ENCODE data around the gene CCNJL.
"Not testable (repeated sequence)": the region's sequence is repeated elsewhere in the genome, so short reads cannot be mapped to it uniquely, and the experiment has no call there.

CCNJL gene, protein sequence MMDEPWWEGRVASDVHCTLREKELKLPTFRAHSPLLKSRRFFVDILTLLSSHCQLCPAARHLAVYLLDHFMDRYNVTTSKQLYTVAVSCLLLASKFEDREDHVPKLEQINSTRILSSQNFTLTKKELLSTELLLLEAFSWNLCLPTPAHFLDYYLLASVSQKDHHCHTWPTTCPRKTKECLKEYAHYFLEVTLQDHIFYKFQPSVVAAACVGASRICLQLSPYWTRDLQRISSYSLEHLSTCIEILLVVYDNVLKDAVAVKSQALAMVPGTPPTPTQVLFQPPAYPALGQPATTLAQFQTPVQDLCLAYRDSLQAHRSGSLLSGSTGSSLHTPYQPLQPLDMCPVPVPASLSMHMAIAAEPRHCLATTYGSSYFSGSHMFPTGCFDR

GRCh38 chr5:160312134-160312959 lies at the start of gene CCNJL:
TSS of gene CCNJL (minus strand) at chr5:160312564. CDS start at chr5:160311923, 641 bp downstream.
- no peak for DNase-seq

DNA sequence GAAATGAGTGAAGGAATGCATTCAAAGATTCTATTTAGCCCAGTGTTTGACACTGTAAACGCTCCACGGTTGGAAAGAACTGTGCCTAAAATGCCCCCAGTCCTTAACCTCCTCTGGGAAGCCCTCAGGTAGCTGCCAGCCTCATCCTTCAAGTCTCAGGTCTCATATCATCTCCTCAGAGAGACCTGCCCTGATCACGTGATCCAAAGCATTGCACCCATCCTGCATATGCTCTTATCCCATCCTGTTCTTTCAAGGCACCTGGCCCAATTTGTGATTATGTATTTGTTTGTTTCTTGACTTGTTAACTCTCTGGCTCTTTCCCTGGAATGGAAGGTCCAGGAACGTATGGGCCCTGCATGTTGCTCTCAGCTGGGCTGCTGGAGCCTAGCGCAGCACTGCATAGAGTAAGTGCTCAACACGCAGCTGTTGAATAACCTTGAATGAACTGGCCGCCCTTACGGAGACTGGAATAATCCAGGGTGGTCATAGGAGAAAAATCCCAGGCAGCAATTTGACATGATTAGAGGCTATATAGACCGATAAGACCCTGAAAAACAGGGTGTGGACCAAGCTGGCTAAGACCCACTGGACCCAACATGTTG lies 49.4 kb upstream of the CCNJL start:
- no peak for DNase-seq

- DNase-seq: no peak
Observed at GRCh38 chr5:160360310-160360709, 47.9 kb upstream of the CCNJL start.

- DNase-seq: no peak
Observed at GRCh38 chr5:160359816-160360215, 47.5 kb upstream of the CCNJL start.

- DNase-seq: no peak
Observed at GRCh38 chr5:160359242-160359641, 46.9 kb upstream of the CCNJL start.

GRCh38 chr5:160357861-160358411 lies 45.6 kb upstream of the CCNJL start:
- DNase-seq: no peak

GRCh38 chr5:160357394-160357793 lies 45.0 kb upstream of the CCNJL start:
- DNase-seq: no peak

DNA sequence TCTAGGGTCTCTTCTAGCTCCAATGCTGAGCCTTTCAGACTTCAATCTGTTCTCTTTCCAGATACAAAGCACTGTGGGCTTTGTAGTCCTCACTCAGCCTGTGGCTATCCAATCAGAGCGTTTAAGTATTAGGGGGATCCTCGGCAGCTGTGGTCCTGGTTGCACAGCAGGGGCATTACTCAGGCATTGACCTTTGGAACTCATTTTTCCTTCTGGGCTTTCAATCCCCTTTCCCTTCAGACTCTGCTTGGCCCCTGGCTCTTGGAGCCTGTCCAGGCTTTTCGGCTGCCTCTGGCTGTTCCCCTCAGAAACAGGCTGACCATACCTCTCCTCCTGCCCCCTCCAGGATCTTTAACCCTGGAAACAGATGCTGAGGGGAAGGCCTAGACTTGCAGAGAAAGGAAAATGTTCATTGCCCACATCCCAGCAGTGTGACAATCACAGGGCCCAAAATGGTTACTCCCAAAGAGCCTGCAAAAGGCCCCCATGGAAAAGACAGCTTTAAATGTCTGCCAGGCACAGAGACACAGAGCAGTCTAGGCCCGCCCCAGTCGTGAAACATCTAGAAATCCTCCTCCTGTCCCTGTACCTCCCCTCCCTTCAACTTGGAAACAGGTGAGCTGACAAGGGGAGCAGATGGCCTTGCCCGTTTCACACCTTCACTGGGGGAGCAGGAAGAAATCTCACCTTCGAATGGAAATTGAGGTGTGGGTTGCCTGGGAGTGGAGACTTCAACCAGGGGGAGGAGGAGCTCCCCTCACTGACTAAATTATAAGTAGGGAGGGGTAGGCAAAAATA lies 44.4 kb upstream of the CCNJL start:
- no peak for DNase-seq

- no peak for DNase-seq
Observed at GRCh38 chr5:160354666-160355065, 42.3 kb upstream of the CCNJL start.

DNA sequence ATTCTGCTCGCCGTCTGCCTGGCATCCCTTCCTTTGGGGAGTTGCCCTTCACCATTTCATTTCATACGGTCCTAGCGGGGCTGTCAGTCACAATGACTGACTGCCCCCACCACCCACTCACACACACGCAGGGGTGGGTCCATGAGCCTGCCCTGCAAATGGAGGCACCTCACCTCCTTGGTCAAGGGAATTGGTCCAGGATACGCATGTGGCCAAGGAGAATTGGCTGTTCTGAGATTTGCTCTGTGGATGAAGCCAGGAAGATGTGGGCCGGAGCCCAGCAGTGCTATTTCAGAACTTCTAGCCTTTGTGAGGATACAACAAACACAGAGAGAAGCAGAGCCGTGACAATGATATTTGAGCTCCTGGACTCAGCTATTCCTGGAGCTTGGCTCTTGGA lies 41.0 kb upstream of the CCNJL start:
- DNase-seq: no peak

- DNase-seq: no peak
Observed at GRCh38 chr5:160352308-160352707, 39.9 kb upstream of the CCNJL start.

- no peak for DNase-seq
Observed at GRCh38 chr5:160349935-160350303, 37.6 kb upstream of the CCNJL start.

- no peak for DNase-seq
Observed at GRCh38 chr5:160349249-160349934, 37.0 kb upstream of the CCNJL start.

- no peak for DNase-seq
Observed at GRCh38 chr5:160348080-160348479, 35.7 kb upstream of the CCNJL start.

GRCh38 chr5:160347448-160347847 lies 35.1 kb upstream of the CCNJL start:
- DNase-seq: no peak

DNA sequence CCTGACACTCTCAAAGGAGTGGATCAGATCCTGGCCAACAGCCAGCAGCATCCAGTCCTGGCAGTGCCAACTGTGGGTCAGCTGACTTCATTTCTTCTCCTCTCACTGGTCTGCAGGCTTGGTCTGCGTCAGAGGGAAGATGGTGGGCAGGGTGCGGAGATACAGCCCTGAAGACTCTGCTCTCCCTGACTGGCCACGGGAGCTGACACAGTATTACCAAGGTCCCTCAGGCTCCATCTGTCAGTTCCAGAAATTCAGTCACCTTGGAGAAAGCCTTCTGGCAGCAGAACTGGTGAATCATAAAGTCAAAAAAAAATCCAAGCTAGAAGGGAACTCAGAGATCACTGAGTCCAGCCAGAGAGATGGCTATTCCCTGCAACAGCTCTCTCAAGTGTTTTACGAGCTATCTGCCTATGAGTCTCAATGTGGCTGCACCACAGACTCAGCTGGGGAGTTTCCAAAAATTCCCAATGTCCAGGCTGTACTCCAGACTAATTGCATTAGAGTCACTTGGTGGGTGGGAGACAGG lies 30.1 kb upstream of the CCNJL start:
- DNase-seq: no peak

GRCh38 chr5:160341309-160341870 lies 29.0 kb upstream of the CCNJL start:
- DNase-seq: no peak

GRCh38 chr5:160340513-160340912 lies 28.1 kb upstream of the CCNJL start:
- not testable (repeated sequence) for DNase-seq

- no peak for DNase-seq
Observed at GRCh38 chr5:160339406-160340130, 27.2 kb upstream of the CCNJL start.

DNA sequence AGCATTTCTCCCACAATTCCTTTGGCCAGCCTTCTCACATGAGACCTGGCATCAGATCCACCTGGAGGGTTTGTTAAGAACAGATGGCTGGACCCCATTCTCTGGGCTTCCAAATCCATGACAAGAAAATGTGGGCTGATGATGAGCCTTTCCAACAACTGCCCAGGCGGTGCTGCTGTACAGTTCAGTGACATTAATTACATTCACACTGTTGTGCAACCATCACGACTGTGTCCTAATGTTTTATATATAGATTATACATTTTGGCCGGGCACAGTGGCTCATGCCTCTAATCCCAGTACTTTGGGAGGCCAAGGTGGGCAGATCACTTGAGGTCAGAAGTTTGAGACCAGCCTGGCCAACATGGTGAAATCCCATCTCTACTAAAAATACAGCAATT lies 22.4 kb upstream of the CCNJL start:
- not testable (repeated sequence) for DNase-seq

- peak; percentile 92 for DNase-seq
Observed at GRCh38 chr5:160333721-160334120, 21.4 kb upstream of the CCNJL start.
